Stimulated activated CD8-positive, alpha-beta memory T cell treated with anti-CD3 and anti-CD28 coated beads, Interleukin-15, amount 100 ng/mL, for 24 hours (primary cell): ENCODE results near the gene ZNF750.

Source experiments
- DNase-seq: peaks from one replicate; pipeline ENCODE4 v3.0.0-alpha.2; 2020; ENCODE audit warnings: low read depth

Gene ZNF750

DNA sequence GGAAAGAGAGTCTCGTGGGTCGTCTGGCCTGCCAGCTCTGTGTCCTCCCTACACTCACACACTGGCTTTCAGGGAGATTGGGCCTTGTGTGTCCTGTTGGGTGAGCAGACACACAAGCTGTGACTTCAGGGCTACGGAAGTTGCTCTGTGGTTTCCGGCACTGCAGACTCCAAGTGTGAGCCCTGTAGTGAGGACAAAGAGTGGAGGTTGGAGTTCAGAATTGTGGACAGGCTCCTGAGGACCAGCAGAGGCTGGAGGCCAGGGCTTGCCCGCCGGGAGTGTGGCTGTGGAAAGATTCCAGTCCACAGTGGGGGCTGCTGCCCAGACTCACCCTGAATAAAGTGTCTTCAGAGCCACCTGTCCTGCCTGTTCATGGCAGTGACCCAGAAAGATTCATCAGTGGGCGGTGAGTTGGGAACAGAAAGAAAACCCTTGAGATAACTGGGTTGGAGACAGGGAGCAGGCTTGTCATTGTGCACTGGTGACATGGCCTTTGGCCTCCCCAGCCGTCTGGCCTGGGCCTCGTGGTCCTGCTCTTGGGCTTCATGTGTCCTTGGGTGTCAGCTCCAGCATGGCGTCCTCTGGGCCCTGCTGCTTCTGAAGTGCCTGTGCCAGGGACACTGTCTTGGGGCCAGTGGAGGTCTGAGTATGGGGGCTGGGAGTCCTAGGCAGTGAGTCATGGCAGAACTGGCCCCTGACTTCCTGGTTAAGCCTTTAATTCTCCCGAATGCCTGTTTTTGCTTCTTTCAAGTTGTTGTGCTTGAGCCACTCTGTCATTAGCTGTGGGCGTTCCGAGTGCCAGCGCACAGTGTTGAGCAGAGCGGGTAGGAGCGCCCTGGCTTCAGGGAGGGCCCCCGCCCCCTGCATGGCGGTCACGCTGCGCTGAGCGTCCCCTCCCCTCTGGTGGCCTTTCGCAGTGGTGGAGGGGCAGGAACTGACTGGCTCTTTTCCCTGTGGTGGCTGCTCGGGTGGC lies 19.9 kb upstream of the ZNF750 start:
- no peak for DNase-seq

DNA sequence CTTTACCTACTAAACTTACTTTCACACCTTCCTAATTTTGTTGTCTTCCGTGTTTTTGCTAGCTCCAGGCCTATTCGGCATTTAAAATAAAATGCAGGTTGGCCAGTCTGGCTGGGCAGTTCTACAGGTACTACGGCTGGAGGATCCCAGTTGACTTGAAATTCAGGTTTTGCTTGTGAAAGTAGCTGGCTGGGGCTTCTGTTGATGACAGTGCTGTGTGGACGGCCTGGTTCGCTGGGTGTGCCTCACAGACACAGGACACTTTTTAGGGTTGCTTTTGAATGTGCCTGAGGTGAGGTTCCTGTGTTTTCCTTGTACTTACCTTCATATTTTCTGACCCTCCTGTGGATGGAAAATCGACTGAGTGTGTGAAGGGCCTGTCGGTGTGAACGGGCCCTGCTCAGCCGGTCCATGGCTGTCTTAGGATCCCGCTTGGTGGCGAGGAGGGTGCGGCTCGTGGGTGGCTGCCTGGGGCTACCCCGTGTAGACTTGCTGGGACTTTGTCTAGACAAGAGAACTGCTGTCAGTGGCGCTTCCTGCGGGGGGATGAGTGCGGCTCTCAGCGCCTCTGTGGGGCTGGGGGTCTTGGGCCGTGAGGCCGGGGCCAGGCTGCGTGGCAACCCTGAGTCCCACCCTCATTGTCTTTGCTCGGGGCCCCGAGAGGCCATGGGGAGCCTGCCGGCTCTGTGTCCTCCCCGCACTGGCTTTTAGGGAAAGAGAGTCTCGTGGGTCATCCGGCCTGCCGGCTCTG lies 18.7 kb upstream of the ZNF750 start:
- no peak for DNase-seq

DNA sequence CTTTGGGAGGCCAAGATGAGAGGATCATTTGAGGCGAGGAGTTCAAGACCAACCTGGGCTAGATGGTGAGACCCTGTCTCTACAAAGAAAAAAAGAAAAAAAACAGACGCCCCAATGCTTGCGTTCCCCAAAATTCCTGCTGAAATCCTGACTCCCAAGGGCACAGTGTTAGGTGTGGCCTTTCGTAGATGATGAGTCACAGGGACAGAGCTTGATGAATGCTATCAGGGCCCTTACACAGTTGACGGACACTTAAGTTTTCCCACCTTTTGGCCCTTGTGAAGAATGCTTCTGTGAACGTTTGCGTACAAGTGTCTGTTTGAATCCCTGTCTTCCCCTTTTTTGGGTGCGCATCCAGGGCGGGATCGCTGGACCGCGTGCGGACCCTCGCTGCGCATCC lies 16.5 kb upstream of the ZNF750 start:
- no peak for DNase-seq

DNA sequence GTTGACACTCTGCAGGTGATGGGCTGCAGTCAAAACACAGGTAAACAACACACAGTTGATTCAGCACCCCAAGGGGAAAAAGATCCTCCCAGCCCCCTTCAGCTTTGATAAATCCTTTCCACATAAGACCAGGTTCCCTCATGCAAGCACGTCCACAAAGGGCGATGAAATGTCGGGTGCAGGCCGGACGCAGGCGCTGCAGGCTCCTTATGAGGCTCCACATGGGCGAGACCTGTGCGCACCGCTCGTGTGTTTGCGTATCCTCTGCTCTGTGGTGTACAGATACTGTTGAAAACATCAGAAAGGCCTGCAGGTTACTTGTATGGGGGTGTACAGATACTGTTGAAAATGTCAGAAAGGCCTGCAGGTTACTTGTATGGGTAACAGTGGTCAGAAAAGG lies 14.4 kb upstream of the ZNF750 start:
- DNase-seq = no peak

DNA sequence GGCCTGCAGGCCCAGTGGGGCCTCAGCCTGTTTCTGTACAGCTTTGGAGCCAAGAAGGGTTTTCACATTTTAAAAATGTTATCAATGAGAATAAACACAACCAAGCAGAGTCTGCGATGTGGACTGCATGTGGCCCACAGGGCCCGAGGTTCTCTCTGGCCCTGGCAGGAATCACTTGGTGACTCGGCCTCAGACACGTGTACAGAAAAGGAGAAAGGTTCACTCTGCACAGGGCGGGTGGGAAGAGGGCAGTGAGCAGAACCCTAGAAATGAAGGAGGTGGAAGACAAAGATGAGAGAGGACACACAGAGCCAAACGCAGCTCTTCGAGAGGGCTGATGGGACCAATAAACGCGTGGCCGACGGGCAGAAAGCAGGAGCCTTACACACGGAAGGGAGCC lies 11.6 kb upstream of the ZNF750 start:
- DNase-seq = no peak

DNA sequence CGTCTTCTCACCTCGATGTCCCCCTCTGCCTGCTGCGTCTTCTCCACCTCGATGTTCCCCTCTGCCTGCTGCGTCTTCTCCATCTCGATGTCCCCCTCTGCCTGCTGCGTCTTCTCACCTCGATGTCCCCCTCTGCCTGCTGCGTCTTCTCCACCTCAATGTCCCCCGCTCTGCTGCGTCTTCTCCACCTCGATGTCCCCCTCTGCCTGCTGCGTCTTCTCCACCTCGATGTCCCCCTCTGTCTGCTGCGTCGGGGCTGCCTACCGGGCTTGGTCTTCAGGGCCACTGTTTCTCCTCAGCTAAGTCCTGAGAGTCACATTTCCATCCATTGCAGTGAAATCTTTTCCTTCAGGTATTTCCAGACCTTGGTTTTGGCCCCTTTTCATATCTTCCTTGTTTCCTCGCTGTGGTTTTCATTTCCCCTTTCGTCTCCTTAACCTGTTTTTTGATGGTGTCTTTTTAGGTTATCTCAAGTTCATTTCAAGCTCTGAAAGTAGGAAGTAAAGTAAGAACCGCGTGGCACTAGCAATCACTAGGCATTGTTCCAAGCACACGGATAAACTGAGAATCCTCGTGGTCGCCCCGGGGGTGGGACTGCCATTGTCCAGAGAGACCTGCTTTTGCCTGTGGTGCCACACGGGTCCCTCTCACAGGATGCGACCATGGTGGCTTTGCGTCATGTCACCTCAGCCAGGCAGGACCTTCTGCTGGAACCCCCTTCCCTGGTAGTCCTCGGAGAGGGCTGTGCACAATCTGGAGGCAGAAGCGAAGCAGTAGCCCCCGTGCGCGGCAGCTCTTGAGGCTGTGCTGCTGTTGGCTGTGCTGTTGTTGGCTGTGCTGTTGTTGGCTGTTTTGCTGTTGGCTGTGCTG lies 9.5 kb upstream of the ZNF750 start:
- no peak for DNase-seq

DNA sequence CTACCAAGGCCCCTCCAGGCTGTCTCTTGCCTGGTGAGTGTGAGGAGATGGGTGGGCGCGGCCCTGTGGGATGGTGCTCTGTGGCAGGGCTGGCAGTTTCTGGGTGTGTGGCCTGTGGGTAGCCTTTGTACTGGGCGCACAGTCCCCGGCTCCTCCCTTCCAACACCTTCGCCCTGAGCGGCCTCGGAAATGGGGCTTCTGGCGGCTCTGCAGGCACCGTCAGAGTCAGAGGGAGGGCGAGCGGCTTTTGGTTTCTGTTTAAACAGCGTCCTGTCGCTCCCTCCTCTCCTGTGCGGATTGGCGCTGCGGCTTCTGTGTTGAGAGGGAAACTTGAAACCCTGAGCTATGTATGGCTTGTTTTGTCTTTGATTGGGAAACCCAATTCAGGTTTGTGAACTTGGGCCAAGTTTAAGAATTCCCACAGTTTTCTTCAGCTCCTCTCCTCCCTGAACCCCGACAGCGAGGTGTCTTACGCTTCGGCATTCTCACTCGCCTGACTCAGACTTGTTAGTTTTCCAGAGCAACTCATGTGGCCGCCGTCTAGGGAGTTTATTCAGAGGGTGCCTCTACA lies 8.3 kb upstream of the ZNF750 start:
- no peak for DNase-seq

DNA sequence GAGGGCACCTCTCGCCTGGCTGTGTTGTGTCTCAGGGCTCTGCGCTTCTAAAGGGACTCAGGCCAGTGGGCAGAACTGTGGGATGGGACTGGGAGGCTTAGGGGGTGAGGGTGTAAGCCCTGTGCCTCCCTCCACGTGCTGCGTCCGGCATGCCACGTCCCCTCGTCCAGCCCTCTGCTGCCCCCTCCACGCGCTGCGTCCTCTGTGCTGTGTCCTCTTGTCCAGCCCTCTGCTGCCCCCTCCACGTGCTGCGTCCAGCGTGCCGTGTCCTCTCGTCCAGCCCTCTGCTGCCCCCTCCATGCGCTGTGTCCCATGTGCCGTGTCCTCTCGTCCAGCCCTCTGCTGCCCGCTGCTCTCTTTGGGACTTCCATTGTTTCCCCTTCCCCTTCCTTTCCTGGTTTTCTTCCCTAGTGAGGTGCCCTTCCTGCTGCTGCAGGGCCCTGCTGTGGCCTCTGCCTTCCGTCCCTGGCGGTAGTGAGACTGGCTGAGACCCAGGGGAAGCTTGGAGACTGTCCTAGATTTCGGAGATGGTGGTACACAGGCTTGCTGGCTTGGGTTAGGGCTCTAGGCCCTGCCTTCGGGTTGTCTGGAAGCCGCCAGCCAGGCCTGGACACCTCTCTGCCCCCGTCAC lies 6.4 kb upstream of the ZNF750 start:
- DNase-seq = no peak

DNA sequence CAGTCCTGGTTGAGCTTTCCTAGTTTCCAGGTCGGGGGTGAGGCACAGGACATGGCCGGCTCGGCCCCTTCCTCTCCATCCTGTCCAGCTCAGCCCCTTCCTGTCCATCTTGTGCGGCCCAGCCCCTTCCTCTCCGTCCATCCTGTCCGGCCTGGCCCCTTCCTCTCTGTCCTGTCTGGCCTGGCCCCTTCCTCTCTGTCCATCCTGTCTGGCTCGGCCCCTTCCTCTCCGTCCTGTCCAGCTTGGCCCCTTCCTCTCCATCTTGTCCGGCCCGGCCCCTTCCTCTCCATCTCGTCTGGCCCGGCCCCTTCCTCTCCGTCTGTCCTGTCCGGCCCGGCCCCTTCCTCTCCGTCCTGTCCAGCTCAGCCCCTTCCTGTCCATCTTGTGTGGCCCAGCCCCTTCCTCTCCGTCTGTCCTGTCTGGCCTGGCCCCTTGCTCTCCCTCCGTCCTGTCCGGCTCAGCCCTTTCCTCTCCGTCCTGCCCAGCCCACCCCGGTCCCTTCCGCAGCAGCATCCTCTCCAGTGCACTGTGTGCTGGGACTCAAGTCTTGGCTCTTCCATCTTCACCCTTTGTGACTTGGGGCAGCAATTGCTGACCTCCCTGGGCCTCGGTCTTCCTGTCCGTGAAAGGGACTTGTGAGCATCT lies 5.5 kb upstream of the ZNF750 start:
- no peak for DNase-seq

DNA sequence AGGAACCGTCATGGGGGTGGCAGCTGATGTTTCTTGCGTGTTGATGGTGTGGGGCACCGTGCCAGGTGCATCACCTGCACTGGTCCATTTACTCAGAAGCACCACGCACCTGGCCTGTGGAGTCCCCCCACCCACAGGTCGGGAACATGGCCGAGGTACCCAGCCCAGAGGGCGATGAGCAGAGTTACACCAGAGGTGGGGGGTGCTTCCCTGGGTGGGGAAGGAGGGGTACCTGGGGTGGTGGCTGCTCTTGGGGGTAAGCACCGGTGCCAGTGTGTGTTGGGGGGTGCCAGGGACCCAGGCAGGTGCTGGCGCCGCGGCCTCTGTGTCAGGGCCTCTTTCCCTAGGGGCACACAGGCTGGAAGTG lies 5.0 kb upstream of the ZNF750 start:
- no peak for DNase-seq

DNA sequence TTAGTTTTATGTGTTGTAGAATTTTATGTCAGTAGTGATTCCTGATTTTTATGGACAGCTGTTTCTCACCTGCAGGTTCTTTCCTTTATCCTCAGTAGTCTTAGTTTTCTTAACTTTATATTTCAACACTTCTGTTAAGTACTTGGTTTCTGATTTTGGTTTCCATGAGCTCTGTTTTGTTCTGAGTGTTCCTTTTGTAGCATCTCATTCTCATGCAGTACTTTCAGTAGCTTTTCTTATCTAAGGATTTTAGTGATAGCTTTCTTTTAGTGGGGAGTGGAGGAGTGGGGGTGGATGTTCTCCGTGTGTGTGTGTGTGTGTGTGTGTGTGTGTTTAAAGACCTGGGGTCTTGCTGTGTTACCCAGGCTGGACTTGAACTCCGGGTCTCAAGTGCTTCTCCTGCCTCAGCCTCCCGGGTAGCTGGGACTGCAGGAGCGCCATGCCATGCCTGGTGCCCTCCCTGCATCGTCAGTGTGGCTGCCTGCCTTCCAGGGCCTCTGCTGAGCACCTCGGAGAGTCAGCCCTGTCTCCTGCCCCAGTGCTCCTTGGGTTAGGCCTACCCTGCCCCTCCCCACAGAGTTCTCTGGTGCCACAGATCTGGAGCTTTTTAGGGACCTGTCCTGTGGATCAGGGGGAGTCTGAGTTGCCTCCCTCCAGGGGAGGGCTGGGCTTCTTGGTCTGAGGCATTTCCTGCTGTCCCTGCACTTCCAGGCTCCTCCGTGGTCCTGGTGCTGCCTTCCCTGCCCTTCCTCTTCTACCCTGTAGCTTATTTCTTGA lies 4.3 kb upstream of the ZNF750 start:
- DNase-seq = no peak

DNA sequence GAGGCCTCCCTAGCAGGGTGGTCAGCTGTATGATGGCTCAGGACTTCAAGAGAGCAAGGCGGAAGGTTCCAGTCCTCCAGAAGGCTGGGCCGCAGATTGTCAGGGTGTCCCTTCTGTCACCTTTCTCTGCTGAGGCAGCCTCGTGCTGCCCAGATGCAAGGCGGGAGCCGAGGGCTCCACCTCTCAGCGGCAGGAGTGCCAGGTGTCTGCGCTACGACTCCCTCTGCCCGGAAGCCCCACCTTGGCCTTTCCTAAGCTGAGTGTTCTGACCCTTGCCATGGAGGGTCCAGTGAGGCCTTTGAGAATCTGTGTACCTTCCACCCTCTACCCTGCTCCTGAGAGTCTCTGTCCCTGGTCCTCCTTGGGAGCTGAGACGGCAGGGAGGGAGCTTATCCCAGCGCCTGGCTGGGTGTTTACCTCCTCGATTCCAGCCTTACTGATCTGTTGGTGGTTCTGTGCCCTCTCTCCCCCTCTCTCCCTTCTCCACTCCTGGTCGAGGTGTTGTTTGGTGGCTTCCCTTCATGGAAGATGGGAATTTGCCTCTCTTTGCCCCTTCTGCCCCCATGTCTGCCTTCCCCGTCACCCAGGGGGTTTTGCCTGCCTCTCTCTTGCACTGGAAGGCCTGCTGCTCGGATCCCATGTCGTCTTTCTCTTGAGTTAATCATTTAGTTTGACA lies 2.2 kb upstream of the ZNF750 start:
- no peak for DNase-seq

DNA sequence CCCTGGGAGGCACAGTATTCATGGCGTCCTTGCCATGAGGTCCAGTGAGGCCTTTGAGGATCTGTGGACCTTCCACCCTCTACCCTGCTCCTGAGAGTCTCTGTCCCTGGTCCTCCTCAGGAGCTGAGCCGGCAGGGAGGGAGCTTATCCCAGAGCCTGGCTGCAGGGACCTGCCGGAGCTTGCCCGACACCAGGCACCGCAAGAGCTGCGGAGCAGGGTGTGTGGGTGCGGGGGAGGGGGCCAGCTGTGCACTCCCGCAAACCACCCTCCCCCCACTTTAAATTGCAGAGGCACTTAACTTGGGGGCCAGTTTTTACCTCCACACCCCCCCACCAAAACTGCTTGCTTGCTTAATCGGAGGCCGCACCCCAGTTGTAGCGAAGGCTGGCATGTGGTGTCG lies 609 bp upstream of the ZNF750 start:
- no peak for DNase-seq

DNA sequence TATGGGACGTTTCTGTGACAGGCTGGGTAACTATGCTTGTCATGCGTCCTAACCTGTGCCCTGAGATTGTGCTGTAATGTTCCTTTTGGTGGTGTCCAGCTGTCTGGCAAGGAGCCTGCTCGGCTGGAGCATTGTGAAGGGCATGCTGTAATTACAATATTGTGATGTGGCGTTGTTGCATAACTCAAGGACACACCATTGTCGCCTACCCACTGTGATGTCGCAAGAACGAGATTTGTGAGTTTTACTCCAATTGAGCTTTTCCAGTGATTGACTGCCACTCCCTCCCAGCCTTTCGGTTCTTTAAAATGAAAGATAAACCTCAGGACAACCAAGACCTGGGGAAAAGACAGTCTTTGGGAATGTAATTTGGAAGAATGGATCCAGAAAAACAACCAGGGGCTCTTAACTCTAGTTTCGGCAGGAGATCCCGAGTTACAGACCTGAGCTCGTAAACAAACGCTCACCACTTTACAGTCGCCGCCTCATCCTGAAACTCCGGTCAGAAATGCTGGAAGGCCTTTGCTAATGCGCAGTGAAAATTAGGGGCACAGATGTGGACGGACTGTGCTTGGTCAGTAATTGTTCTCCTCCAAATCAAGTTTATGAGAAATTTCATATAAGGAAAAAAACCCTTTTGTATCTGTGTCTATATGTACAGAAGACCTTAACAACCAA lies 1.3 kb downstream of the ZNF750 start:
- DNase-seq = no peak

DNA sequence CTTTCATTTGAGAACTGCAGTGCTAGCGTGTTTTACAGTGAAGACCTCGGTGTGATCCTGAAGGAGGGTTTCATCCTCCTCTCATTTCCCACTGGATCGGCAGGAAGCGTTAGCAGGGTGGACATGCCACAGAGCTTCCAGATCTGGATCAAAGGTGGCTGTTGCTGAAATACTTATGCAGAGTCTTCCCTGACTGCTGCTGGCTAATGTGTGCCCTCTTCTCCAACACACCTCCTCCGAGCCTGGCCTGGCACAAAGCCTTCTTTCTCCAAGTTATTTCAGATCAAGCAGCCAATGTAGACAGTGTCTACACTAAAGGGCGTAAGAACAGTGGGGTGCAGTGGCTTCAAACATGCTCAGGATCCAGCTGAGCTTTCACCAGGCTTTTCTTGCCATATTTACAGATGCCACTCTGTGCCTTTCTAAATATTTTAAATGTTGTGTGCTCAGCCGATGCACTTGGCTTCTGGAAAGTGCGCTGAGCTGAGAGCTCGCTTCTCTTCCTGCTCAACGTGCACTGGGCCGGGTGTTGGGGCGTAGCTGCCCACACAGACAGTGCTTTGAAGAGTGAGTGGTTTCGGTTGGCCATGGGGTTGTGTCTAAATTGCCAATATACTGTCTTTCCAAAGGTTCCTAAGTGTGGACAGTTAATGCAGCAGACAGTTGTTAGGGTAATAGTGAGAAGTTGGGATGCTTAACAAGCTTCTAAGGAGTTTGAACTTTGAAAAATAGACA lies 2.1 kb downstream of the ZNF750 start:
- DNase-seq = no peak

DNA sequence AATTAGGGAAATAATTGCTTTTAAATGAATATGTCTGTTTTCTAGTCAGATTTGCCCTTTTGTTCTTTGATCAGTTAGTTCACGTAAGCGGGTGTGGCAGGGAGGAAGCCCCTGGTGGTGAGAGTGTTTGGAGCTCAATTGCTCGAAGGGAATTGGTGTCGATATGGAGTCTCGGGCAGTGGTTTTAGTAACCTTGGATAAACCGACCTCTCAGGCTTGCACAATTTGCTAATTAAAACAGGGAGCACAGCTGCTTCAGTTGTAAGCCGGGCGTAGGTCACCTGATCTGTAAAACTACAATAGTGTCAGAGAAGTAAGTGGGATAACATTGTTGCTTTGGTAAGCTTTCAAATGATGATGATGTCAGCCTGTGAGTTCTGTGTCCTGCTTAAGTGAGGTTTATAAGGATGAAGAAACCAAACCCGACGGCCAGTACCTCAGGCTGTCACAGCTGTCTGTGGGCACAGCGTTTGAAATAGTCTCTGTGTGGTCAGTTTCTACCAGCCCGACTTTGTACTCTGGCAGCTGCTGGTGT lies 2.9 kb downstream of the ZNF750 start:
- no peak for DNase-seq

DNA sequence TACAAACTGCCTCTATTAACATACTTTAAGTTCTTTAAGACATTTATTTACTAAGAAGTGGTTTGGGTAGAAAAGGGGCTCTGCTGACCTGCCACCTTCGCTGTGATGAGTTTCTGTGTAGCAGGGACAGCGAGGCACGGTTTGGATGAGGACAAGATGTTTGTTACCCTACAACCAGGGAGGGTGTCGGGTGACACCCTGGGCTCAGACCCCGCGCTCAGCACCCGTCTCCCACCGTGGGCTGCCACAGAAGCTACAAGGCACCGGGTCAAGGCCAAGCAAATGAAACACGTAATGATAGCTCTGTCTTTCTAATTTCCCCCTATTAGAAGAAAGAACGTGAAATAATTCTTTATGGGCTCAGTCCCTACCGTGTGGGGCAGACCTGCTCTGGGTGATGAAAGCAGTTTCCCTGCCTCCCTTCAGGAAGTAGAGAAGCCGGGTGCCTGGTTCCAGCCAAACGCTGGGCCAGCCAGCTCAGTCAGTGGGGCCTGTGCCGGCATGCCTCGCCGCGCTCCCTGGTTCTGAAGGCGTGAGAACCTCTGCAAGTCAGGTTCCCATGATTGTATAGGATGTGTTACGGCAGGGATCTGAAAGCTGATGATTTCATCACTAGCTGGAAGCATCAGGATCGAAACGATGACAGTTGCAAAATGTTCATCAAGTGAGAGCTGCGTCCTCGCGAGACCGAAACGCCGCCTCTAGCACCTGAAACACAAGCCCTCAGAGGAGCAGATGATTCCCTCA lies 3.9 kb downstream of the ZNF750 start:
- no peak for DNase-seq
